ENCODE results near the gene DOCK2.

Gene DOCK2

GRCh38 chr5:170108266-170108785 lies 471.3 kb downstream of the DOCK2 start:
- H3K79me2 ChIP-seq (ENCODE audit: insufficient read depth, low read length): no peaks in the 10 kb centered on the region
- H3K27me3 ChIP-seq (ENCODE audit: insufficient read depth, low read length, poor library complexity, severe bottlenecking): no peaks in the 10 kb centered on the region
- H3K9me3 ChIP-seq (ENCODE audit: insufficient read depth, low read depth, low read length): no peaks in the 10 kb centered on the region
- TF ChIP-seq, protein P1, sequence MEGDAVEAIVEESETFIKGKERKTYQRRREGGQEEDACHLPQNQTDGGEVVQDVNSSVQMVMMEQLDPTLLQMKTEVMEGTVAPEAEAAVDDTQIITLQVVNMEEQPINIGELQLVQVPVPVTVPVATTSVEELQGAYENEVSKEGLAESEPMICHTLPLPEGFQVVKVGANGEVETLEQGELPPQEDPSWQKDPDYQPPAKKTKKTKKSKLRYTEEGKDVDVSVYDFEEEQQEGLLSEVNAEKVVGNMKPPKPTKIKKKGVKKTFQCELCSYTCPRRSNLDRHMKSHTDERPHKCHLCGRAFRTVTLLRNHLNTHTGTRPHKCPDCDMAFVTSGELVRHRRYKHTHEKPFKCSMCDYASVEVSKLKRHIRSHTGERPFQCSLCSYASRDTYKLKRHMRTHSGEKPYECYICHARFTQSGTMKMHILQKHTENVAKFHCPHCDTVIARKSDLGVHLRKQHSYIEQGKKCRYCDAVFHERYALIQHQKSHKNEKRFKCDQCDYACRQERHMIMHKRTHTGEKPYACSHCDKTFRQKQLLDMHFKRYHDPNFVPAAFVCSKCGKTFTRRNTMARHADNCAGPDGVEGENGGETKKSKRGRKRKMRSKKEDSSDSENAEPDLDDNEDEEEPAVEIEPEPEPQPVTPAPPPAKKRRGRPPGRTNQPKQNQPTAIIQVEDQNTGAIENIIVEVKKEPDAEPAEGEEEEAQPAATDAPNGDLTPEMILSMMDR (conservative IDR thresholded peaks at IDR 0.05; ENCODE audit: low read length): no peak
- TF ChIP-seq EZH2phosphoT487 (IDR thresholded peaks at IDR 0.05; ENCODE audit: borderline replicate concordance): no peak
- H3K4me3 ChIP-seq (ENCODE audit: low read length, poor library complexity, severe bottlenecking): no peak overlapping the region
- no peak overlapping the region for H3K9ac ChIP-seq (ENCODE audit: low read depth, low read length, poor library complexity, severe bottlenecking)
- no peaks in the 10 kb centered on the region for H3K4me1 ChIP-seq (ENCODE audit: insufficient read depth, low read length, poor library complexity, severe bottlenecking)
- no peaks in the 10 kb centered on the region for H3K36me3 ChIP-seq (ENCODE audit: insufficient read depth, low read length)
- H3K4me2 ChIP-seq (ENCODE audit: low read depth, low read length, poor library complexity, severe bottlenecking): no peak overlapping the region
- no peaks in the 10 kb centered on the region for H3F3A ChIP-seq (ENCODE audit: low read depth)
- H3K9me2 ChIP-seq (replicated peaks; ENCODE audit: low read depth, low read length): no peaks in the 10 kb centered on the region
- H2AFZ ChIP-seq (ENCODE audit: low read length): no peak overlapping the region
- H4K20me1 ChIP-seq (ENCODE audit: insufficient read depth, low read length, poor library complexity, severe bottlenecking): no peaks in the 10 kb centered on the region

DNA sequence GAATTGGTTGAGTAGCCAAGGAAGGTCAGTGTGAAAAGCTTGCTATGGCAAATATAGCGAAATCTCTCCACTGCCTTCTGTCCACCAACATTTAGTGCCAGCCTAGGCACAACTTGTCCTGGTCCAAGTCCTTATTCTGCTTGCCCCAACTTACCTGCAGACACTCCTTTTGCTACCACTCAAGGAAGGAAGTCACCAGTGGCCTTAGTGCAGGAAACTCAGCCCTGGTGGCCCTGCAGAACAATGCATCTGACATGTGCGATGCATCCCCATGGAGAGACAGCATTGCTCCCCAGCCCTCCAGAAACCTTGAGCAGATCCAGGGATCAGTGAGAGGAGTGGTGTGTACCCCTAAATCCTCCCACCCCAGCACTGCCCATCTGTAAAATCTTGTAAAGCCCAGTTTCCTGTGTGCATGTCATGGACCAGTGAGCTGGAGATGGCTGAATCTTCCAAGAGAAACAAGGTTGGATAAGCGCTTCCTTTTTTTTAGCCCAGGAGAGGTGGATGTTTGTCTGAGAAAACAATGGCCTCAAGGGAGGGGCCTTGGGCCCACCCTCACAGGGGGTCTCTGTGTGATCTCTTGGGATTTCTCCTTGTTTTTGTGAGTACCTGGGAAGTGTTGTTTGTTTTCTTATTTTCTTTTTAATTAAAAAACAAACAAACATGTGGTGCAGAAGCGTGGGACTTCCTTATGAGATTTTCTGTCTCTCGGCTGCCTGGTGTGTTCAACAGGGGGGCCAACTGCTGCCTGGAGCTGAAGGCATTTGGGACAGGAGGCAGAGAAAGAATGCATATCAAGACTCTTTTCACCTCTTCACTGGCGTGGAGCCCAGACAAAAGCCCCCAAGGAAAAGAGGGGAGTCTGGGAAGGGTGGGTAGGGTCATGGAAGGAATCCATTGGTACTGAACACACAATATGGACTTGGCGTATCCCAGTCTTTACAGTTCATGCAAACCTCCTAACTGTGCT lies 472.3 kb downstream of the DOCK2 start:
- H3K36me3 ChIP-seq (ENCODE audit: insufficient read depth, low read length): no peaks in the 10 kb centered on the region
- no peaks in the 10 kb centered on the region for H3K4me1 ChIP-seq (ENCODE audit: insufficient read depth, low read length, poor library complexity, severe bottlenecking)
- no peak overlapping the region for H2AFZ ChIP-seq (ENCODE audit: low read length)
- no peaks in the 10 kb centered on the region for H3K79me2 ChIP-seq (ENCODE audit: insufficient read depth, low read length)
- H3K4me2 ChIP-seq (ENCODE audit: low read depth, low read length, poor library complexity, severe bottlenecking): no peak overlapping the region
- TF ChIP-seq EZH2phosphoT487 (IDR thresholded peaks at IDR 0.05; ENCODE audit: borderline replicate concordance): no peak
- TF ChIP-seq, protein P1 (conservative IDR thresholded peaks at IDR 0.05; ENCODE audit: low read length): no peak
- H3K9me2 ChIP-seq (replicated peaks; ENCODE audit: low read depth, low read length): no peaks in the 10 kb centered on the region
- no peaks in the 10 kb centered on the region for H3K27me3 ChIP-seq (ENCODE audit: insufficient read depth, low read length, poor library complexity, severe bottlenecking)
- no peak overlapping the region for H3K4me3 ChIP-seq (ENCODE audit: low read length, poor library complexity, severe bottlenecking)
- no peak overlapping the region for H3K9ac ChIP-seq (ENCODE audit: low read depth, low read length, poor library complexity, severe bottlenecking)
- H3F3A ChIP-seq (ENCODE audit: low read depth): no peaks in the 10 kb centered on the region
- H4K20me1 ChIP-seq (ENCODE audit: insufficient read depth, low read length, poor library complexity, severe bottlenecking): no peaks in the 10 kb centered on the region
- no peaks in the 10 kb centered on the region for H3K9me3 ChIP-seq (ENCODE audit: insufficient read depth, low read depth, low read length)

DNA sequence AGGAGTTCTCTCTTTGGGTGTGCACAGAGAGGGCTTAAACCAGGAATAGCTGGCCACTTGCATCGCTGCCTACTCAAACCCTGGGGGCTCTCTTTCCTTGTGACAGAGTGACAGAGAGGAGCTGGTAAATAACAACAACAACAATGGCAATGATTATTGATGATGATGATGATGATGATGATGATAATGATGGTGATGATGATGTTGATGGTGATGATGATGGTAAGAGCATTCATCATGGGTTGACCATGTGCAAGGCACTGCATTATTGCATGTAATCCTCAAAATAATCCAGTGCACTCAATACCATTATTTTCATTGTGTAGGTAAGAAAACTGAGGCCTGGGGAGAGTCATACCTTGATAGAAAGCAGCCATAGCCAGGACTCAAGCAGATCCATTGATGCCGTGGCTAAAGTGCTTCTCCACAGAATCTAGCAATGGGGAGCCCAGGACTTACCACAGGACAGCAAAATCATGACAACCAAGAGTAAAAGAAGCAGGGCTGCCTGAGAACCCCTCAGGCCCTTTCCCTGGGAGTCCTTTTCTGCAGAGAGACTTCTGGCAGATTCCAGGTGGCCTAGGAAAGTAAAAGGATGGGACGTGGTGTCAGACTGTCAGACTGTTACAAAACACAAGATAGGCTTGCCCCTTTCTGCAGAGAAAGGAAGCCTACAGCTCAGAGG lies 473.5 kb downstream of the DOCK2 start:
- H4K20me1 ChIP-seq (ENCODE audit: insufficient read depth, low read length, poor library complexity, severe bottlenecking): no peaks in the 10 kb centered on the region
- H3F3A ChIP-seq (ENCODE audit: low read depth): no peaks in the 10 kb centered on the region
- no peaks in the 10 kb centered on the region for H3K9me2 ChIP-seq (replicated peaks; ENCODE audit: low read depth, low read length)
- no peak overlapping the region for H2AFZ ChIP-seq (ENCODE audit: low read length)
- no peaks in the 10 kb centered on the region for H3K27me3 ChIP-seq (ENCODE audit: insufficient read depth, low read length, poor library complexity, severe bottlenecking)
- H3K9ac ChIP-seq (ENCODE audit: low read depth, low read length, poor library complexity, severe bottlenecking): no peak overlapping the region
- H3K9me3 ChIP-seq (ENCODE audit: insufficient read depth, low read depth, low read length): no peaks in the 10 kb centered on the region
- no peak overlapping the region for H3K4me2 ChIP-seq (ENCODE audit: low read depth, low read length, poor library complexity, severe bottlenecking)
- H3K36me3 ChIP-seq (ENCODE audit: insufficient read depth, low read length): no peaks in the 10 kb centered on the region
- H3K4me1 ChIP-seq (ENCODE audit: insufficient read depth, low read length, poor library complexity, severe bottlenecking): no peaks in the 10 kb centered on the region
- TF ChIP-seq, protein P1 (conservative IDR thresholded peaks at IDR 0.05; ENCODE audit: low read length): no peak
- TF ChIP-seq EZH2phosphoT487 (IDR thresholded peaks at IDR 0.05; ENCODE audit: borderline replicate concordance): no peak
- H3K4me3 ChIP-seq (ENCODE audit: low read length, poor library complexity, severe bottlenecking): no peak overlapping the region
- no peaks in the 10 kb centered on the region for H3K79me2 ChIP-seq (ENCODE audit: insufficient read depth, low read length)

Measured in Loucy (cell line).